MM.1S (cell line): ENCODE measurements around the gene TRIM71.

Experiments
- DNase-seq: peaks from one replicate; pipeline ENCODE4 v3.0.0-alpha.2; 2015
- H2AFZ ChIP-seq: fragments of 300-600 bp; sonication (generic); 2 replicates; pipeline ENCODE4 v1.6.0; 2016; ENCODE audit warnings: antibody characterized with exemption, low read length
- H3F3A ChIP-seq: fragments of 300-600 bp; sonication (generic); 2 replicates; pipeline ENCODE4 v1.6.1; 2016; ENCODE audit warnings: mild to moderate bottlenecking, antibody characterized with exemption, low read length, moderate library complexity, mixed read lengths; ENCODE audit not compliant: insufficient read depth
- H3K27ac ChIP-seq: fragments of 300-600 bp; sonication (generic); 2 replicates; pipeline ENCODE4 v1.5.1; 2016; ENCODE audit warnings: mild to moderate bottlenecking, low read length
- H3K27me3 ChIP-seq: fragments of 300-600 bp; sonication (generic); replicated peaks from 2 replicates; pipeline ENCODE4 v1.6.0; 2016; ENCODE audit warnings: low read length; ENCODE audit not compliant: insufficient read depth
- H3K36me3 ChIP-seq: fragments of 300-600 bp; sonication (generic); replicated peaks from 2 replicates; pipeline ENCODE4 v1.6.1; 2016; ENCODE audit warnings: mild to moderate bottlenecking, low read length, mixed read lengths; ENCODE audit not compliant: insufficient read depth
- H3K4me1 ChIP-seq: fragments of 300-600 bp; sonication (generic); 2 replicates; pipeline ENCODE4 v1.6.1; 2016; ENCODE audit warnings: low read length, mixed read lengths
- H3K4me2 ChIP-seq: fragments of 300-600 bp; sonication (generic); 2 replicates; pipeline ENCODE4 v1.6.0; 2016; ENCODE audit warnings: low read depth, low read length
- H3K4me3 ChIP-seq: fragments of 300-600 bp; sonication (generic); 2 replicates; pipeline ENCODE4 v1.5.1; 2016; ENCODE audit warnings: low read length, mixed read lengths
- H3K79me2 ChIP-seq: fragments of 300-600 bp; sonication (generic); 2 replicates; pipeline ENCODE4 v1.6.1; 2016; ENCODE audit warnings: mixed run types, low read length, mixed read lengths
- H3K9ac ChIP-seq: fragments of 300-600 bp; sonication (generic); 2 replicates; pipeline ENCODE4 v1.6.1; 2016; ENCODE audit warnings: low read length, mixed read lengths
- H3K9me2 ChIP-seq: fragments of 300-600 bp; sonication (generic); replicated peaks from 2 replicates; pipeline ENCODE4 v1.6.1; 2016; ENCODE audit warnings: mild to moderate bottlenecking, low read length, mixed read lengths; ENCODE audit not compliant: insufficient read depth
- H3K9me3 ChIP-seq: fragments of 300-600 bp; sonication (generic); replicated peaks from 2 replicates; pipeline ENCODE4 v1.6.1; 2016; ENCODE audit warnings: mild to moderate bottlenecking, low read length, mixed read lengths; ENCODE audit not compliant: insufficient read depth
- H4K20me1 ChIP-seq: fragments of 300-600 bp; sonication (generic); 2 replicates; pipeline ENCODE4 v1.6.1; 2016; ENCODE audit warnings: mild to moderate bottlenecking, low read length, moderate library complexity, mixed read lengths; ENCODE audit not compliant: insufficient read depth
- EZH2 ChIP-seq: fragments of 300-600 bp; sonication (generic); optimal IDR thresholded peaks from 2 replicates; pipeline ENCODE3; 2017; ENCODE audit warnings: low read depth, mild to moderate bottlenecking, antibody characterized with exemption, low read length, mixed read lengths
- EZH2phosphoT487 ChIP-seq: fragments of 300-600 bp; sonication (generic); IDR thresholded peaks from 2 replicates; pipeline ENCODE4 v1.6.1; 2018; ENCODE audit warnings: antibody characterized with exemption, low read length
- TF ChIP-seq, protein P1 (sequence below): fragments of 300-600 bp; sonication (generic); IDR thresholded peaks from 2 replicates; pipeline ENCODE4 v1.5.1; 2016; ENCODE audit warnings: antibody characterized with exemption, low read length, mixed read lengths

TRIM71 gene

DNA sequence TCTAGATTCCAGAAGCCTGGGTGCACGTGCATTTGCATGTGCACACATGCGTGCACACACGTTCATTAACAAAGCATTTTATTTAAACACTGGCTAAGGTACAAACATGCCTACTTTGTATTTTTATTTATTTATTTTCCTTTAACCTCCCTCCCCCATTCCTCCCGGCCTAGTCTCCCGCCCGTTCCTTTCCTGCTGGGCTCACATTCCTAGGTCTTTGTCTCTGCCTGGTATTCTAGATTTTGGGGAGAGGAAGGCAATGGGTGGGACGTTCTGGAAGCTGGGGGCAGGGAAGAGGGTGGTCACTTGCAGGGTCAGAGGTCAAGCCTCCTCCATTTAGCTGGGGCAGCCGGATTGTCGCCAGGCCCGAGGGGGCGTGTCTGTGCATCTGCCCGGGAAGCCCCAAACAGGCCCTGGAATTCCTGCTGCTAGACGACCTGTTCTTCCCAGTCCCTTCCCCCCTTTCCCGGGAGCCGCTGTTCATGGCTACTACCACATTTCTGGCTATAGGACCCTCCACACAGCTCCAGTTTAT lies 51.8 kb downstream of the TRIM71 start:
- no peak overlapping the region for H3K4me3 ChIP-seq
- H3K79me2 ChIP-seq, result no peaks in the 10 kb centered on the region
- DNase-seq, result no peak
- no peaks in the 10 kb centered on the region for H3K27me3 ChIP-seq
- no peak overlapping the region for H3K4me2 ChIP-seq
- no peaks in the 10 kb centered on the region for H3F3A ChIP-seq
- H3K36me3 ChIP-seq, result no peaks in the 10 kb centered on the region
- no peaks in the 10 kb centered on the region for H3K9me3 ChIP-seq
- no peak overlapping the region for H3K27ac ChIP-seq
- TF ChIP-seq EZH2phosphoT487 (no peak), EZH2 (no peak)
- TF ChIP-seq, protein P1, sequence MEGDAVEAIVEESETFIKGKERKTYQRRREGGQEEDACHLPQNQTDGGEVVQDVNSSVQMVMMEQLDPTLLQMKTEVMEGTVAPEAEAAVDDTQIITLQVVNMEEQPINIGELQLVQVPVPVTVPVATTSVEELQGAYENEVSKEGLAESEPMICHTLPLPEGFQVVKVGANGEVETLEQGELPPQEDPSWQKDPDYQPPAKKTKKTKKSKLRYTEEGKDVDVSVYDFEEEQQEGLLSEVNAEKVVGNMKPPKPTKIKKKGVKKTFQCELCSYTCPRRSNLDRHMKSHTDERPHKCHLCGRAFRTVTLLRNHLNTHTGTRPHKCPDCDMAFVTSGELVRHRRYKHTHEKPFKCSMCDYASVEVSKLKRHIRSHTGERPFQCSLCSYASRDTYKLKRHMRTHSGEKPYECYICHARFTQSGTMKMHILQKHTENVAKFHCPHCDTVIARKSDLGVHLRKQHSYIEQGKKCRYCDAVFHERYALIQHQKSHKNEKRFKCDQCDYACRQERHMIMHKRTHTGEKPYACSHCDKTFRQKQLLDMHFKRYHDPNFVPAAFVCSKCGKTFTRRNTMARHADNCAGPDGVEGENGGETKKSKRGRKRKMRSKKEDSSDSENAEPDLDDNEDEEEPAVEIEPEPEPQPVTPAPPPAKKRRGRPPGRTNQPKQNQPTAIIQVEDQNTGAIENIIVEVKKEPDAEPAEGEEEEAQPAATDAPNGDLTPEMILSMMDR, result no peak
- H3K4me1 ChIP-seq, result peaks cover 9% of the 10 kb centered on the region
- no peaks in the 10 kb centered on the region for H3K9me2 ChIP-seq
- H2AFZ ChIP-seq, result no peak overlapping the region
- H4K20me1 ChIP-seq, result no peaks in the 10 kb centered on the region
- no peak overlapping the region for H3K9ac ChIP-seq

DNA sequence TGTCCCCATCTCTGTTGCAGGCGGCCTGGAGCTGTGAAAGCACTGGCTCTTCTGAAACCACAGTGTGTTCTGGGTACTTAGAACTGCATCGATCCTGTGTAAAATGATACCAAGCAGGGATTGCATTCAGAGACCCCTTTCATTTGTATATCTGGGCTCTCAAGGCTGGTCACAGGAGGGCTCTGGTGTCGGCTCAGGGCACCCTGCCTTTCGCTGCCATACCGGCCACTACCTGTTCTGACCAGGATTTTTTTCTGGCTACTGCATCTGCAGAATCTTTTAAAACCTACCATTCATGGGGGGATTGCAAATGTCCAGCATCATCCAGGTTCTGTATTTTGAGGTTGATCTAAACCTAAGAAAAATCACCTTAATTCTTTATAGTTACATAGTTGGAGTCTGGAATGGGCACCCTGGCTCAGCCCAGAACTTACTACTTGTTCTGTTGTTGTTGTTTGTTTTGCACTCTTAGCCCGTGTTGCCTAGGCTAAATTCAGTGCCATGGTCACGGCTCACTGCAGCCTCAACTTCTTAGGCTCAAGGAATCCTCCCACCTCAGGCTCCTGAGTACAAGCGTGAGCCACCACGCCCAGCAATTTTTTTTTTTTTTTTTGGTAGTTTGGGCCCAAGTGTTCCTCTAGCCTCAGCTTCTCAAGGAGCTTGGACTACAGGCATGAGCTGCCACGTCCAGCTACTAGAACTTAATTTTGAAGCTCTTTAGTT lies 52.7 kb downstream of the TRIM71 start:
- DNase-seq, result no peak
- H3K4me3 ChIP-seq, result no peak overlapping the region
- H3F3A ChIP-seq, result no peaks in the 10 kb centered on the region
- H3K9me2 ChIP-seq, result no peaks in the 10 kb centered on the region
- H3K36me3 ChIP-seq, result no peaks in the 10 kb centered on the region
- H3K4me1 ChIP-seq, result peaks cover 9% of the 10 kb centered on the region
- H3K79me2 ChIP-seq, result no peaks in the 10 kb centered on the region
- H3K9ac ChIP-seq, result no peak overlapping the region
- no peaks in the 10 kb centered on the region for H3K27me3 ChIP-seq
- H3K9me3 ChIP-seq, result no peaks in the 10 kb centered on the region
- H3K27ac ChIP-seq, result no peak overlapping the region
- no peaks in the 10 kb centered on the region for H4K20me1 ChIP-seq
- TF ChIP-seq, protein P1, result no peak
- TF ChIP-seq EZH2phosphoT487, result no peak
- TF ChIP-seq EZH2, result no peak
- no peak overlapping the region for H2AFZ ChIP-seq
- H3K4me2 ChIP-seq, result no peak overlapping the region

DNA sequence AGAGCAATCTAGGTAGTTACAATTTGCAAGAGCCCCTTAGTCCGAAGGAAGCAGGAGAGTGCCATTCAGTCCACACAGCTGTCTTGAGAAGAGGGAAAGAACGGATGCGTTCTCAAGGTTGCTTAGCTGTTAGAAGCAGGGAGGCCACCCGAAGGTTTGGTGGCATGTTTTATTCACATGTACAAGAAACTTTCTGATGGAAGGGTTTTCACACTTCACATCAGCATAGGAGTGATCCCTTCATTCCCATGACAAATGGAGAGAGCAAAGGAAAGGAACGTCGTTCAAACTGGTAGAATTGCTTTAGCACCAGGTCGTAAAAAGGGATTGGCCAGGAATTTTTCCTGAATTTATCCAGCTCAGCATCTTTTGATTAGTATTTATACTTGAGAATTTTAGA lies 53.5 kb downstream of the TRIM71 start:
- Histone ChIP-seq H3K79me2 (no peaks in the 10 kb centered on the region), H3K4me2 (no peak overlapping the region), H3K9ac (no peak overlapping the region), H3K27me3 (no peaks in the 10 kb centered on the region), H3K9me2 (no peaks in the 10 kb centered on the region), H3K36me3 (no peaks in the 10 kb centered on the region), H3K4me3 (no peak overlapping the region), H3F3A (no peaks in the 10 kb centered on the region), H2AFZ (no peak overlapping the region), H4K20me1 (no peaks in the 10 kb centered on the region), H3K9me3 (no peaks in the 10 kb centered on the region), H3K4me1 (peaks cover 9% of the 10 kb centered on the region), H3K27ac (no peak overlapping the region)
- TF ChIP-seq EZH2phosphoT487 (no peak), EZH2 (no peak)
- TF ChIP-seq, protein P1, result no peak
- no peak for DNase-seq
